ENCODE results near the gene RAD51B.

DNA sequence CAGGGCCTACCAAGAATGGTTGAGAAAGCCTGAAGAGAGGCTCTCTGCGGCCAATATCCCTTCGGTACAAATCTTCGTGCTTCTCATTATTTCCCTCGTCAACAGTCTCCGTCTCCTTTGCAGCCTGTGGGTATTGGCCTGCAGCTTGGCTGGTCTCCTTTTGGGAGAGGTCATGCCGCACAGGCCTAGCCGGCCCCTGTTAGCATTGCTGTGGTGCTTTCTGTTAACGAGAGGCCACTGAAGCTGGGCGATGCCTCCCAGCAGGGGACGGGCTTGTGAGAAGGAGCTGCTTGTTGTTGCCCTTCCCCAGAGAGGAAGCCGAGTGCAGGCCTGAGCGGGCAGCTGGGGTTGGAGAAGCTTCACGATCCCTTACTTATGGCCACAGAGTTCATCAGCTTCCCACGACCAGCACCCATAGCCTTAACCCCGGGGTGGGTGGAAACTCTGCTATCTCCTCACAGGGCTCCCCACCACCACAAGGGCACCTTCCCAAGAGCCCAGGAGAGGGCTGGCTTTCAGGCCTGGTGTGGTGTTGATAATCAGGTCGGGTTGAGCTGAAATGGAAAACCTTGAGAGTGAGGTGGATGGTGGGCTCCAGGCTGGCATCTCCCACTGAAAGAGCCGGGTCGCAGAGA, 744.7 kb downstream of the RAD51B start:
- no peak for TF ChIP-seq POLR2AphosphoS5 (IDR thresholded peaks at IDR 0.05)
- TF ChIP-seq, protein P1, sequence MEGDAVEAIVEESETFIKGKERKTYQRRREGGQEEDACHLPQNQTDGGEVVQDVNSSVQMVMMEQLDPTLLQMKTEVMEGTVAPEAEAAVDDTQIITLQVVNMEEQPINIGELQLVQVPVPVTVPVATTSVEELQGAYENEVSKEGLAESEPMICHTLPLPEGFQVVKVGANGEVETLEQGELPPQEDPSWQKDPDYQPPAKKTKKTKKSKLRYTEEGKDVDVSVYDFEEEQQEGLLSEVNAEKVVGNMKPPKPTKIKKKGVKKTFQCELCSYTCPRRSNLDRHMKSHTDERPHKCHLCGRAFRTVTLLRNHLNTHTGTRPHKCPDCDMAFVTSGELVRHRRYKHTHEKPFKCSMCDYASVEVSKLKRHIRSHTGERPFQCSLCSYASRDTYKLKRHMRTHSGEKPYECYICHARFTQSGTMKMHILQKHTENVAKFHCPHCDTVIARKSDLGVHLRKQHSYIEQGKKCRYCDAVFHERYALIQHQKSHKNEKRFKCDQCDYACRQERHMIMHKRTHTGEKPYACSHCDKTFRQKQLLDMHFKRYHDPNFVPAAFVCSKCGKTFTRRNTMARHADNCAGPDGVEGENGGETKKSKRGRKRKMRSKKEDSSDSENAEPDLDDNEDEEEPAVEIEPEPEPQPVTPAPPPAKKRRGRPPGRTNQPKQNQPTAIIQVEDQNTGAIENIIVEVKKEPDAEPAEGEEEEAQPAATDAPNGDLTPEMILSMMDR (IDR thresholded peaks at IDR 0.05) = no peak
- no peak for TF ChIP-seq POLR2A (IDR thresholded peaks at IDR 0.05)
